SIG-M5 treated with dmso at 0.1 percent for 504 hours (cell line): ENCODE results near the gene LRCH1.
A peak's percentile ranks its signal among the peaks of the same experiment; 100 is the strongest.

Source experiments
- DNase-seq: peaks from one replicate; lab custom pipeline; 2025; ENCODE audit not compliant: unreplicated experiment; lab: John Stamatoyannopoulos, UW

The LRCH1 gene

GRCh38 chr13:46592385-46592784, 39.4 kb downstream of the LRCH1 start:
- DNase-seq = no peak

- no peak for DNase-seq
These were observed 40.4 kb downstream of the LRCH1 start for GRCh38 chr13:46593398-46593797.

GRCh38 chr13:46594374-46595078, 41.6 kb downstream of the LRCH1 start:
- no peak for DNase-seq

GRCh38 chr13:46595136-46595884, 42.3 kb downstream of the LRCH1 start:
- DNase-seq = no peak

GRCh38 chr13:46595885-46596275, 42.9 kb downstream of the LRCH1 start:
- DNase-seq = peak; percentile 66

- DNase-seq = no peak
These were observed 43.5 kb downstream of the LRCH1 start for GRCh38 chr13:46596466-46596865.

- DNase-seq = peak; percentile 91
These were observed 45.3 kb downstream of the LRCH1 start for GRCh38 chr13:46598140-46598819.

- DNase-seq = no peak
These were observed 45.8 kb downstream of the LRCH1 start for GRCh38 chr13:46598820-46599180.

GRCh38 chr13:46600943-46601311, 48.0 kb downstream of the LRCH1 start:
- DNase-seq = no peak

GRCh38 chr13:46602531-46602930, 49.6 kb downstream of the LRCH1 start:
- DNase-seq = no peak

GRCh38 chr13:46603165-46603603, 50.2 kb downstream of the LRCH1 start:
- peak; percentile 58 for DNase-seq

- no peak for DNase-seq
These were observed 51.4 kb downstream of the LRCH1 start for GRCh38 chr13:46604226-46604990.

- DNase-seq = no peak
These were observed 52.3 kb downstream of the LRCH1 start for GRCh38 chr13:46605076-46605824.

GRCh38 chr13:46605825-46606554, 53.0 kb downstream of the LRCH1 start:
- DNase-seq = peak; percentile 79

- DNase-seq = no peak
These were observed 54.0 kb downstream of the LRCH1 start for GRCh38 chr13:46606970-46607369.

GRCh38 chr13:46607768-46608564, 55.0 kb downstream of the LRCH1 start:
- no peak for DNase-seq

GRCh38 chr13:46609052-46609451, 56.1 kb downstream of the LRCH1 start:
- no peak for DNase-seq

GRCh38 chr13:46609726-46610125, 56.8 kb downstream of the LRCH1 start:
- no peak for DNase-seq

- no peak for DNase-seq
These were observed 59.3 kb downstream of the LRCH1 start for GRCh38 chr13:46612267-46612666.
